ENCODE data around the gene GALNT16.
"Not testable (repeated sequence)": the region's sequence is repeated elsewhere in the genome, so short reads cannot be mapped to it uniquely, and the experiment has no call there.

Gene GALNT16

DNA sequence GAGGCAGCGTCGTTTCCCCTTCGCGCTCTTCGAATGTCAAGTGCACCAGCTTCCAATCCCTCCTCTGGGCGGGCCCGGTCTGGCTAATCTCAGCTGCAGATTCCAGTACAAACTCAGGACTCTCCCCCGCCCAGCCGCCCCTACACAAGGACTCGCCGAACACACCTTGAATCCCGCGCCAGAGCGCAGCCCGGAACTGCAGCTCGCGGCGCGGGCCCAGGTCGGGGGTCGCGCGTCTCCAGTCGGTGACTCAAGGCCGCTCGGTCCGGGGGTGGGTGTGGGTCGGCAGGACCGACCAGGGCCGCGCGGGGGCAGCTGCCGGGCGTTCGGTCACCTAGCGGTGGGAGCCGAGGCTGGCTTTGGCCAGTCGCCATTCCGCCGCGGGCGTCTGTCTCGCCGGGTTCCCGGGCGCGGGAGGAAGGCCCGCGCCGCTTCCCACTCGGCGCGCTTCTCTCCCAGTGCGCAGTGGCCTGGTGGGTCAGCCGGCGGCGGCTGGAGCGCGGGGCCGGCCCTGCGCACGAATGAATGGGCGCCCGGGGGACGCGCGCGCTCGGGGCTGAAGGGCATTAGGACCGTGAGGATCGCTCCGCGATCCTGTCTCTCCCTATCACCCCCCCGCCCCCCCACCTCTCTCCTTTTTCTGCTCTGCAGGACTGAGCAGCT lies at the start of gene GALNT16:
Gene GALNT16, plus strand, starts transcription at position 632 of the 663 bp plus-strand sequence. CDS start 133 bp downstream, outside the sequence.
- in situ Hi-C loops (cut with MboI; ENCODE audit: low sequenced_read_pairs): no loop called here

DNA sequence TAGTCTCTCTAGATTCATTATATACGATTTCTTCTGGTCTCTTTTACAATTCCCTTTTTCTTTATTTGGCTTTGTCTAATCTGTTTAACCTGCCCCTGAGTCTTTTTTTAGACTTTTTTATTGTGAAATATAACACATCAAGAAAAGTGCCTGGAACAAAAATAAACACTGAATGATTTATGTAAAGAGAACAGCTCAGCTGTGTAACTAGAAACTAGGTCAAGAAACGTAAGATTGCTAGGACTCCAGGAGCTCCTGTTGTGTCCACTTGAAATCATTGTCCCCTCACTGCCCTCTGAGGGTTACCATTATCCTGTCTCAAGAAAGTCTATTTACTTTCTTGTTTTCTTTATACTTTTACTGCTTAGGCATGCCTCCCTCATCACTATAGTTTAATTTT lies 45.6 kb upstream of the GALNT16 start:
- in situ Hi-C loops (cut with MboI; ENCODE audit: low sequenced_read_pairs): no loop called here

DNA sequence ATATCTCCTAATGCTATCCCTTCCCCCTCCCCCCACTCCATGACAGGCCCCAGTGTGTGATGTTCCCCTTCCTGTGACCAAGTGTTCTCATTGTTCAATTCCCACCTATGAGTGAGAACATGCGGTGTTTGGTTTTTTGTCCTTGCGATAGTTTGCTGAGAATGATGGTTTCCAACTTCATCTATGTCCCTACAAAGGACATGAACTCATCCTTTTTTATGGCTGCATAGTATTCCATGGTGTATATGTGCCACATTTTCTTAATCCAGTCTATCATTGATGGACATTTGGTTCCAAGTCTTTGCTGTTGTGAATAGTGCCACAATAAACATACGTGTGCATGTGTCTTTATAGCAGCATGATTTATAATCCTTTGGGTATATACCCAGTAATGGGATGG lies 42.3 kb upstream of the GALNT16 start:
- in situ Hi-C loops (cut with MboI; ENCODE audit: low sequenced_read_pairs): not testable (repeated sequence)

DNA sequence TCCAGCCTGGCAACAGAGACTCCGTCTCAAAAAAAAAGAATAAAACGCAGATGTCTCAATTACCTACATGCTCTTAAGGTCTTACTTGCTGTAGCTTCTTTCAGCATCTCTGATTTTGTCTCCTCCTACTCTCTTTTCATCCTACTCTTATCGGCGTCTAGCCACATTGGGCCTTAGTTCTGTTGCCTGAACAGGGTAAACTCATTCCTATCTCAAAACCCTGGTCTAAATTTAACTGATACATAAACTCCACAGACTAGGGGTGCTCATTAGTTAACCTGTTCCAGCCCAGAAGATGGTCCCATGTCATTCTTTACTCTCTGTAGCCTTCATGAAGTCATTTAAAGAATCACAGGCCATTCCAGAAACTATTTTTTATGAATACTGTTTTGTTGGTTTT lies 35.0 kb upstream of the GALNT16 start:
- in situ Hi-C loops (cut with MboI; ENCODE audit: low sequenced_read_pairs): no loop called here

DNA sequence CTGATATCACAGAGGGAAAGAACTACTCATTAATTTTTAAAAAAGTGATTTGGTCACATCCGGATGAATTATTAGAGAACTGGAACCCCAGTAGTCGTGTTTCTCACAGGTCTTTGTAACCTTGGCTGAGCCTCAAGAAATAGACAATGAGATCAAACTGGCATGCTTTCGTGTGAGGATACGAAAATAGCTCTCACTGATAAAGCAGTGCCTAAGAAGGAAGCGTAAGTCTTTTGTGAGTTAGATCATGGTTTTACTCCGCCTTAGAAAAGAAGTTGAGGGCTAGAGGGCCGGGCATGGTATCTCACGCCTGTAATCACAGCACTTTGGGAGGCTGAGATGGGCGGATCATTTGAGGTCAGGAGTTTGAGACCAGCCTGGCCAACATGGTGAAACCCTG lies 33.8 kb upstream of the GALNT16 start:
- in situ Hi-C loops (cut with MboI; ENCODE audit: low sequenced_read_pairs): no loop called here

DNA sequence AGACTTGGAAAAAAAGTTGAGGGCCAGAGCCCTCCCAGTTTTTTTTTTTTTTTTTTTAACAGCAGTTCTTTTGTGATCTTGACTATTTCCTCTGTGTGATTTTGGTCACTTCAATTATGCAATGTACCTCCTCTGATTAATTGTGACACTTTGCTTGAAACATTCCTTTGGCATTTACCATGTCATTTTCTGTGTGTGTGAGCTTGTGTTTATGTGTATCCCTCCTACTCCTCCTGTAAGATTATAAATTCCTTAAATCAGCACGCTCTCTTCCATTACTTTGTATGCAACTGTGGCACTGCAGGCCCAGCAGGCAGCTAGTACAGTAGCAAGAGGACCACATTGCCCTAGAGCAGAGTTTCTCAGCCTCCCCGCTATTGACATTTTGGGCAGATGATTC lies 33.2 kb upstream of the GALNT16 start:
- in situ Hi-C loops (cut with MboI; ENCODE audit: low sequenced_read_pairs): no loop called here

DNA sequence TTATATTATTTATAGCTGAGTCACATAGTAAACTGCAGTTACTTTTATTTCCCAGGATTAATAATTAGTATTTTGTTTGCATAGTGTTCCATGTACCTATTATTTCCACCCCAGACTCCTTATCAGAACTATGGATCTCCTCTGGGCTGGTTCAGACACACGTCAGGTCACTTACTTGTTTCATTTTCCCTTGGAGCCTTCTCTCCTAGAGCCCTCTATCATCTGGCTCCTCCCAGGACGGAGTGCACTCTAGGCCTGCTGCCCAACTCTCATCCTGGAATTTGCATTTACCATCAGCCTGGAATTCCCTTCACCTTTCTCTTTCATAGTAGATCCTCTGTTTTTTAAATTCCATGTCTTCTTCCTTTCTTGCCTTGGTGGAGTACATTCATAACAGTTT lies 28.5 kb upstream of the GALNT16 start:
- in situ Hi-C loops (cut with MboI; ENCODE audit: low sequenced_read_pairs): no loop called here

DNA sequence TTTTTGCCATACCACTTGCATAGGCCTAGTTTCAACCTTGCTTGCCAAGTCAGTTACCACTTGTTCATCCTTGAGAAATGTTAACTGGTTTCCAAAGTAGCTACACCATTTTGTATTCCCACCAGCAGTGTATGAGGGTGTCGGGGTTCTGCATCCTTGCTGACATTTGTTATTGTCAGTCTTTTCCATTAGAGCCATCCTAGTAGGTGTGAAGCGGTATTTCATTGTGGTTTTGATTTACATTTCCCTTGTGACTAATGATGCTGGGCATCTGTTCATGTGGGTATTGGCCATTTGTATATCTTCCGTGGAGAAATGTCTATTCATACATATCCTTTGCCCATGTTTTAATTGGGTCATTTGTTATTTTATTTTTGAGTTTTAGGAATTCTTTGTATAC lies 27.6 kb upstream of the GALNT16 start:
- in situ Hi-C loops (cut with MboI; ENCODE audit: low sequenced_read_pairs): no loop called here

DNA sequence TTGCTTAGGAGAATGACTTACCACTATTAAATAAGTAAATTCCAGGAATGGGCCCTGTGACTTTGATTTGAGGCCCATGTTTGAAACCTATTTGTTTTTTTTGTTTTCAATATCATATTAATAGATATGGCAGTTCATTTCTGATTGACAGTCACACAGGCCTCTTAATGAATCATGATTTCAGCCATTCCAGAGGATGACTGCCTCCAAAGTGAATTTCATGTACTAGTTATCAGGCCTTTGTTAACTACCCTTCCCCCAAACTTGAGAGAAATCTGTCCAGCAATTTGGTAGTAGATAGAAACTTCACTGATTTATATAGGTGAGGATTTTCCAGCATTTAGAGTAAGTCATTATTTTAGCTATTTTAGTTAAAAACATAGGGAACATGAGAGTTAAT lies 25.9 kb upstream of the GALNT16 start:
- in situ Hi-C loops (cut with MboI; ENCODE audit: low sequenced_read_pairs): no loop called here

DNA sequence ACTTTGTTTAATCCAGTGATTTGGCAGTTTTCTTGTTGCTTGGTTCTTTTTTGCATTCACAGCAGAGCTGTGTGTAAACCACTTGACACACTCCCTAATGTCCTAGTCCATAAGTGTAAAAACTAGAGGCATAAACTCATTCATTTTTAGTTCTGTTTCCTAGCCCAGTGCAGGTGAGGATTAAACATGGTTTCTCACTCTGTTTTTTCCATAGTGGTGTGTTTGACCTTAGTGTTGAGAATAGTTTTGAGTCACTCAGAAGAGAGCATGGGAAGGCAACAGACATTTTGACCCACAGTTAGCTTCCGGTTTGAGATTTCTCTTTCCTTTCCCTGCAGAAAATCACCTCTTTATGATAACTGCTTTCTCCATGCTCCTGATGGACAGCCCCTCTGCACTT lies 24.2 kb upstream of the GALNT16 start:
- in situ Hi-C loops (cut with MboI; ENCODE audit: low sequenced_read_pairs): no loop called here

DNA sequence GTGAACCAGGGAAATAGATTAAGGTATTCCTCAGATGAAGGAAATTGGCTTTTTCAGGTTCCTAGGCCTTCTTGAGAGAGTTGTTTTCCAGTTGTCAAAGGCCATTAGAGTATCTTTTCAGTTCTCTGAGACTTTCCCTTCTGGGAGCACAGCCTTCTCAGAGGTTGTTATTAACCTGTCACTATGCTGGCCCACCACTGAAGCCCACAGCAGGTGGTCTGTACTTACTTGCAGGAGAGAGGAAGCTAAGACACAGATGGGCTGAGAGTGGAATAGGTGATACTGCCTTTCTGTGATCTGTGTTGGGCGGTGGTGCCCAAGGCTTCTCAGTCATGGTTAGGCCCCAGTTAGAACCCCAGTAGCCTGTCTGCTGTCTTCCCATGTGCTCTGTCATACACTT lies 22.8 kb upstream of the GALNT16 start:
- in situ Hi-C loops (cut with MboI; ENCODE audit: low sequenced_read_pairs): no loop called here

DNA sequence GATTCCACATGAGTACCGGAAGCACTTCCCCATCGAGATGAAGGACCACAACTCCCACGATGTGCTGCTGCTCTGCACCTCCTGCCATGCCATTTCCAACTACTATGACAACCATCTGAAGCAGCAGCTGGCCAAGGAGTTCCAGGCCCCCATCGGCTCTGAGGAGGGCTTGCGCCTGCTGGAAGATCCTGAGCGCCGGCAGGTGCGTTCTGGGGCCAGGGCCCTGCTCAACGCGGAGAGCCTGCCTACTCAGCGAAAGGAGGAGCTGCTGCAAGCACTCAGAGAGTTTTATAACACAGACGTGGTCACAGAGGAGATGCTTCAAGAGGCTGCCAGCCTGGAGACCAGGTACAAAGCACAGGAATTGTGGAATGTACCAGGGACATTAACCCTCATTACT lies 22.4 kb upstream of the GALNT16 start:
- in situ Hi-C loops (cut with MboI; ENCODE audit: low sequenced_read_pairs): no loop called here

DNA sequence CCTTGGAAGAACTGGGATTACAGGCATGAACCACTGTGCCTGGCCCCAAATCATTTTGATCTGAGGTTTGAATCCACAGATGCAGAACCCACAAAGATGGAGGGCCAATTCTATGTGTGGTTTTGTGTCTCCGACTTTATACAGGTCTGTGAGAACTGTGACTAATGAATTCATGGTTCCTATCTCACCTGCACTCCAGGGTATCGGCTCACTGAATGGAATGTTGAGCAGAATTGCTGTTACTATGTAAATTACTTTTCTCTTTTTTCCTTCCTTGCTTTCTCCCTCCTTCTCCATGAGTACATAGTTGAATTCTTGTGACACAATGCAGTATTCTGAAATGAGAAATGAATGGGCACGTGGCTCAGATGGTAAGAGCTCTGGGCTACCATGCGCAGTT lies 21.1 kb upstream of the GALNT16 start:
- in situ Hi-C loops (cut with MboI; ENCODE audit: low sequenced_read_pairs): no loop called here

DNA sequence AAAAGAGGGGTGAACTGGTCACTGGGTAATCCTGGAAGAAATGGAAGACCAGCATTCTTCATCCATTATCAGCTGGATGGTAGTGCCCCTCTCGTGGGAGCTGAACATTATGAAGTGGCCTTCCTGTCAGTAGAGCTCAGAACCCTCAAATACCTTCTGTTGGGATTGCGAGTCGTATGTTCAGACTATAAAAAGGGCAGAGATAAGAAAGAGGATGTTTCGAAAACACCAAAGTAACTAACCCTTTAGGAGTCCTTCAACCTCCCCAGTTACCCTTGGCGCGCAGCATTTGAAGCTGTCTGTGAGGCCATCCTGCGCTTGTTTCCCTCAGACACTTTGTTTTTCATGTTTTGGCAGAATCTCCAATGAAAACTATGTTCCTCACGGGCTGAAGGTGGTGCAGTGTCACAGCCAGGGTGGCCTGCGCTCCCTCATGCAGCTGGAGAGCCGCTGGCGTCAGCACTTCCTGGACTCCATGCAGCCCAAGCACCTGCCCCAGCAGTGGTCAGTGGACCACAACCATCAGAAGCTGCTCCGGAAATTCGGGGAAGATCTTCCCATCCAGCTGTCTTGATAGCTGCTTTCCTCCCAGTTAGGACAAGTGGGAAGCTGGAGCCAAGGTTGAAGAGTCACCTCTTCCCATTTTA lies 19.3 kb upstream of the GALNT16 start:
- in situ Hi-C loops (cut with MboI; ENCODE audit: low sequenced_read_pairs): no loop called here

DNA sequence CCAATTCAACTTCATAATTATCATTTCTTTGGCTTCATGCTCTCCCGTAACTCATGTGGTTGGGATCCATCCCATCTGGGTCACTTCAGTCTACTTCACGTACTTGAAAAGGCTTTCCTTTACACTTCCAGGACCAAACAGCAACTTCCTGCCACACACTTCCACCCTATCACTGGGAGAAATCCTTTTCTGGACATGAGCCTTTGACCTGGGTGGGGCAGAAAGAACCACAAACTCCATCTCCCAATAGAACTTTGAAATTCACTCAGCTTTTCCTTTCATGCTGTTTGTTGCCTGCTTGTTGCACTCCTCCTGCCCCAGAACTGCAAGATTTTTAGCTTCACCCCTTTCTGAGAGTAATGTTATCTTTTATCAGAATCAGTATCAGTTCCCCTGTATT lies 18.4 kb upstream of the GALNT16 start:
- in situ Hi-C loops (cut with MboI; ENCODE audit: low sequenced_read_pairs): no loop called here

DNA sequence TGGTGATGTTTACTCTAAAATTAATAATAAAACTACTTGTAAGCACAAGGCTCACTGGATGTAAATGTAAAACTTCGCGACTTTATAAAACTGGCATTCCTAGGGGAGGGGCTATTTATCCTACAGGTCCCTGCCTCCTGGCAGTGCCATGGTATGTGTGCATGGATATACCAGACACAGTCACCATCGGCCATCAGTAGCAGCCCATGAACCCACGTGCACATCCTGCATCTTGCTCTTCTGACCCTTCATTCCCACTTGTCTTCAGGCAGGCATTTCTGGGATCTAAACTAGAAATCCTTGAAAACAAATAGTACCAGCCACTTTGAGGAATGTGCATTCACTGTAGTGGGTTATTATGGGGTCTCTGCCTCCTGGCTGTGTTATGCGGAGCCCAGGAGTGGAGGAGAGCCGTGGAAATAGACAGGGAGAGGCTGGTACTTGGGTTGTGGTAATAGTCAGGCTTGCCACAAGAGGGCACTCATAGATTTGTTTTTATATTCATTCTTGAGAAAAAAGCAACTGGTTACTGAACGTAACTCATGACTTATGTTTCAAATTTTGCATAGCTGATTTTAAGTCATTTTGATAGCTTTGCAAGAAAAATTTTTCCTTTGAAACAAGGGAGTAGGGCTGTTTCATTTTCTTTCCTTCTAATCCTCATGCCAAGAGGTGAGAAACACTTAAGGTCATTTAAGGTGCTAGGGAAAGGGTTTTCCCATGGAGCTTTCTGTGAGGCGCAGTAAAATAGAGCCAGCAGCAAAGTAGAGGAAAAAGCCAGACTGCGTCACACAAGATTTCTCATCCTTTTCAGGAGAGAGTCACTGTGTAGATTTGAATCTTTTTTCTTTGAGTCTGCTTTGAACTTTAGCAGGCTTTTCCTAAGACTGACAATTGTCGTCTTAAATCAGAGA lies 17.4 kb upstream of the GALNT16 start:
- in situ Hi-C loops (cut with MboI; ENCODE audit: low sequenced_read_pairs): no loop called here

DNA sequence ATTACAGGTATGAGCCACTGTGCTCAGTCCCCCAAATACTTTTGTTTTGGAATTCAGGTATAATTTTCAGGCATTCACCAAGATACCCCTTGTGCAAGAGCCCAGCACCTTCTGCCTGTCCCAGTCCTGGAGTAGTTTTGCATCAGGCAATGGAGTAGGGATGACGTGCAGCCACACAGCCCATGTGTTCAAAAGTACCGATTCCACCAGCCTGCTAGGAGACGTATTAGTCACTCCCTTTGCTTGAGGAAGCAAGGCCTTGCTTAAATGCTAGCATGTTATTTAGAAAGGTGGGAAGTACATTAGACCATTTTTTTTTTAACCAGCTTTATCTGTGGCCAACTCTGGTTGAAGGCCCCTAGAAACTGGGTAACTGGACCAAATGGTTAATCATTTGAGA lies 15.0 kb upstream of the GALNT16 start:
- in situ Hi-C loops (cut with MboI; ENCODE audit: low sequenced_read_pairs): no loop called here

DNA sequence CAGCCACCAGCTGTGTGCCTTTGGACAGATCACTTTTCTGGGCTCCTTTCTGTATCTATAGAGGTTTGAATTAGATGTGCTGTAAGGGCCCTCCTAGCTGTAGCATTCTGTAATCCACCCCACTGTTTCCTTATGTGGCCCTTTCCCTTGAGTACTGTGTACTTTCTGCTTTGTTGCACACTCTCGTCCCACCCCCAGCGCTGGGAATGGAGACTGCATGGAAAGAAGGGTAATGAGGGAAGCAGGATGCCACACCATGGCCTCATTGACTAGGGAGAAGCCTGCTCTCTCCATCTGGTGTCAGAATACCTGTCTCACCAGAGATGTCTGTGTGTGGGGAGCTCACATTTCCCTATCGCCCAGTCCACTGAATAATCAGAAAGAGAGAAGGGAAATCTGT lies 13.6 kb upstream of the GALNT16 start:
- in situ Hi-C loops (cut with MboI; ENCODE audit: low sequenced_read_pairs): no loop called here

DNA sequence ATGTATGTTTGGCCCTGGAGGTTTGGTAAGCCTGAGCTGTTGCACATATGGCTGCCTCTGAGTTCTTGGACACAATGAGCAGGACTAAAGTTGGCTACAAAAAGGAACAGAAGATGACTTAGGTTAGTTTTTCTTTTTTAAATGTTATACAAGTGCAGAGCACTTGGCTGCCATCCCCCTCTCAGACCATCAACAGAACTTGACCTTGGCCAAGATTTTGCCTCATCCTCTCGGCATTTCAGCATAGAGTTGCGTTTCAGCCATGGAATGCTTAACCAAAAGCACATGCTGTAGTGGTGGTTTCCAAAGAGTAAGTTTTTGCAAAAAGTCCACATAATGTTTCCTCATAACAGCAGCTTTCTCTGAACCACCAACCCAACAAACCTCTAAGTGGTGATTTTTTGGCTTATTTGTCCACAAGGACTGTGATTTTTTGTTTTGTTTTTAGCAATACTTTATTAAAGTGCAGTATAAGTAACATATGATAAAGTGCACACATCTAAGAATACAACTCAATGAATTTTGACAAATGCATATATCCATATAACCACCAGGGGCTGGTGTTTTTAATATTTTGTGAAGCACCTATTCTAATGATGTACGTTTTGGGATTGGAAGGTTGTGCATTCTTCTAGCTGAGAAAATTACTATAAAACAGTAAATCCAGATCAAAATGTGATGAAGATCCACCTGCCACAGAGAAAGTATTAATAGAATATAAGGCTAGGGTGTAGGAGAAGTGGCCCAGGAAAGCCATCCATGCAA lies 12.1 kb upstream of the GALNT16 start:
- in situ Hi-C loops (cut with MboI; ENCODE audit: low sequenced_read_pairs): no loop called here

DNA sequence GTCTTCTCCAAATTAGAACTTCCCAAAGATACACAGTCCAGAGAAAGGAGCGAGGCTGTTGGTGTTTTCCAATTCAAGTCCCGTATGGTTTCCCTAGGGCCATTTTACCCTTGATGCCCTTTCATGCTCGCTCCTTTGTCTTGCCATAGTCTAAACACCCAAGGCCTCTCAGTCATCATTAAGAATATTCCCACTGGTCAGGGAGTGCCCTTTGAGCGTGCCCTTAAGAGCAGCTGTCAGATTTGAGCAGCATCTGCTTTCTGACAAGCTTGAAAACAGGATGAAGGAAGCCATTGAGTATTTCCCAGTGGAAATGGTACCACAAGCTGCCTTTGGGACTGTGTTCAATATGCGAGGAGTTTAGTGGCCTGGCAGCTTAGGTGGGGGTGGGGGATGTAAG lies 10.4 kb upstream of the GALNT16 start:
- in situ Hi-C loops (cut with MboI; ENCODE audit: low sequenced_read_pairs): no loop called here

DNA sequence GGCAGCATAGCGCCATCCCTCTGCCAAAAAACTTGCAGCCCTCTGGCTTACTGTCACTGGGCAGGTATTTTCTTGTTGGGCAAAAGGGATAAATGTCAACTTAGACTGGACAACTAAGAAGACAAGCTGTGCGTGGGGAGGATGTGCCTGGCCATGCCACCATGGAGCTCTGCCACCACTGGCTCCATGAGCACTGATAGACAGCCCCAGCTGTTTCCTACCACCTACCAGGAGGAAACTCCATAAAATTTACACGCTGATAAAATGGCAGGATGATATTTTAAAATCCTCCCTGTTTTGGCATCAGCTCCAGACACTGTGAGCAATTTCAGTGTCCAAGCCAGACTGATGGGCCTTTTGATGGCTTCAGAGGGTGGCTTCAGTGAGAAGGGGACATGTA lies 7.1 kb upstream of the GALNT16 start:
- in situ Hi-C loops (cut with MboI; ENCODE audit: low sequenced_read_pairs): no loop called here
